Neural crest cell (in vitro differentiated cells): ENCODE data around the gene BTNL2. TPM values are rescaled to one million over a fixed set of nuclear protein-coding genes. Genes with fewer than 3 reads are reported as not detected.

Source experiments
- DNase-seq: peaks from one replicate; pipeline ENCODE4 v3.0.0; 2021; ENCODE audit warnings: low read depth, mixed read lengths, low spot score
- H3K27ac Mint-ChIP-seq: one replicate; pipeline ENCODE4 v1.8.0; 2021; ENCODE audit warnings: mild to moderate bottlenecking, mixed read lengths; ENCODE audit not compliant: unreplicated experiment
- H3K27me3 Mint-ChIP-seq: 2 replicates; pipeline ENCODE4 v1.8.0; 2021; ENCODE audit warnings: low read depth, mild to moderate bottlenecking, mixed read lengths
- H3K36me3 Mint-ChIP-seq: 2 replicates; pipeline ENCODE4 v1.8.0; 2021; ENCODE audit warnings: low read depth, mild to moderate bottlenecking, mixed read lengths
- H3K4me1 Mint-ChIP-seq: 2 replicates; pipeline ENCODE4 v1.8.0; 2021; ENCODE audit warnings: mixed read lengths
- H3K4me3 Mint-ChIP-seq: one replicate; pipeline ENCODE4 v1.8.0; 2021; ENCODE audit warnings: mild to moderate bottlenecking, mixed read lengths
- H3K9me3 Mint-ChIP-seq: 2 replicates; pipeline ENCODE4 v1.8.0; 2021; ENCODE audit warnings: mixed read lengths
- total RNA-seq: library from RNA; stranded (reverse); gene quantifications from 2 replicates; pipeline ENCODE4 v1.2.1, GENCODE V29; 2021
- TF ChIP-seq, protein P1 (sequence below): fragments of 200-600 bp; sonication (generic); conservative IDR thresholded peaks from 2 replicates; pipeline ENCODE4 v1.5.0; 2021; ENCODE audit warnings: antibody characterized with exemption, mild to moderate bottlenecking

Gene BTNL2
- total RNA-seq, 1 donor from 2014 or later: not detected

DNA sequence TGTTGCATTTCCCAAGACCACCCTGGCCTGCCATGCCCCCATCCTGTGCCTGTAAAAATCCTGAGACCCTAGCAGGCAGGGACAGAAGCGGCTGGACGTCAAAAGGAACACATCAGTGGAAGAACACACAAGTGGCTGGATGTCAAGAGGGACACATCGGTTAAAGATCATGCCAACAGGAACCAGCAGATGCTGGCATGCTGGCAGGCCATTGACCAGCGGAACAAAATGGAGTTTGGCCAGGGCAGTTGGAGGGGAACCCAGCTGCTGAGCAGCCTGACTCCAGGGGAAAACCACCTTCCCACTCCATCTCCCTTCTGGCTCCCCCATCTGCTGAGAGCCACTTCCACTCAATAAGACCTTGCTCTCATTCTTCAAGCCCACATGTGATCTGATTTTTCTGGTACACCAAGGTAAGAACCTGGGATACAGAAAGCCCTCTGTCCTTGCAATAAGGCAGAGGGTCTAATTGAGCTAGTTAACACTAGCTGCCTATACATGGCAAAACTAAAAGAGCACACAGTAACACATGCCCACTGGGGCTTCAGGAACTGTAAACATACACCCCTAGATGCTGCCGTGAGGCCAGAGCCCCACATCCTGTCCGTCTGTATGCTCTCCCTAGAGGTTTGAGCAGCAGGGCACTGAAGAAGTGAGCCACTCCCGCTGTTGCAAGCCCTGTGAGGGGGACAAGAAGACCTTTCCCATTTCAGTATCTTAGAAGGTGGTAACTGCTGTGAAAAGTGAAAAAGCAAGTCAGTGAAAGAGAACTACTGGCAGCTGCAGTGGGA is 31.0 kb downstream of the BTNL2 start:
- no peaks in the 10 kb centered on the region for H3K4me1 Mint-ChIP-seq
- no peaks in the 10 kb centered on the region for H3K27me3 Mint-ChIP-seq
- no peak overlapping the region for H3K27ac Mint-ChIP-seq
- H3K9me3 Mint-ChIP-seq: no peaks in the 10 kb centered on the region
- no peak overlapping the region for H3K4me3 Mint-ChIP-seq
- TF ChIP-seq, protein P1, sequence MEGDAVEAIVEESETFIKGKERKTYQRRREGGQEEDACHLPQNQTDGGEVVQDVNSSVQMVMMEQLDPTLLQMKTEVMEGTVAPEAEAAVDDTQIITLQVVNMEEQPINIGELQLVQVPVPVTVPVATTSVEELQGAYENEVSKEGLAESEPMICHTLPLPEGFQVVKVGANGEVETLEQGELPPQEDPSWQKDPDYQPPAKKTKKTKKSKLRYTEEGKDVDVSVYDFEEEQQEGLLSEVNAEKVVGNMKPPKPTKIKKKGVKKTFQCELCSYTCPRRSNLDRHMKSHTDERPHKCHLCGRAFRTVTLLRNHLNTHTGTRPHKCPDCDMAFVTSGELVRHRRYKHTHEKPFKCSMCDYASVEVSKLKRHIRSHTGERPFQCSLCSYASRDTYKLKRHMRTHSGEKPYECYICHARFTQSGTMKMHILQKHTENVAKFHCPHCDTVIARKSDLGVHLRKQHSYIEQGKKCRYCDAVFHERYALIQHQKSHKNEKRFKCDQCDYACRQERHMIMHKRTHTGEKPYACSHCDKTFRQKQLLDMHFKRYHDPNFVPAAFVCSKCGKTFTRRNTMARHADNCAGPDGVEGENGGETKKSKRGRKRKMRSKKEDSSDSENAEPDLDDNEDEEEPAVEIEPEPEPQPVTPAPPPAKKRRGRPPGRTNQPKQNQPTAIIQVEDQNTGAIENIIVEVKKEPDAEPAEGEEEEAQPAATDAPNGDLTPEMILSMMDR: no peak
- no peaks in the 10 kb centered on the region for H3K36me3 Mint-ChIP-seq
- DNase-seq: no peak

GRCh38 chr6:32371803-32372202 is 35.2 kb downstream of the BTNL2 start, which contains the start of gene TSBP1:
Gene TSBP1 (minus strand): TSS chr6:32371903. CDS start chr6:32371706, 197 bp downstream.
- H3K4me1 Mint-ChIP-seq: no peaks in the 10 kb centered on the region
- no peak within 1 kb of the TSS for H3K27ac Mint-ChIP-seq
- DNase-seq: no peak
- H3K27me3 Mint-ChIP-seq: no peaks in the 10 kb centered on the region
- no peaks in the 10 kb centered on the region for H3K9me3 Mint-ChIP-seq
- H3K36me3 Mint-ChIP-seq: peaks cover 1% of the 10 kb centered on the region
- no peak within 1 kb of the TSS for H3K4me3 Mint-ChIP-seq
- TF ChIP-seq, protein P1: no peak

DNA sequence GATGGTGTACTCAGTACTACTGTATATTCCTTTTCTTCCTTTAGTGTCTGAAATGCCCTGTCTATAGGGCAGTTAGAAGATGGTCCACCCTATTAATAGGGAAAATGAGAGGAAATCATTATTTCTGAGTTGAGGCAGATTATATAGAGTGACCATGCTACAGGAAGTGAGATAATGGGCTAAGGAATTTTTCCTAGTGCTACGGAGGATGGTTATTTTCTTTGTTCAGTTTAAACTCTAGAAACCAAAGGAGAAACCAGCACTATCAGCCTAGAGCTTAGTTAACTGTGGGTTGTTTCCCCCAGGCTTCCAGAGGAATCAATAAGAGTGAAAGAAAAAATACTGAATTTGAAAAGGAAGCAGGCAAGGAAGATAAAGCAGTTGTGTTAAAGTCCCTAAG is 35.8 kb downstream of the BTNL2 start:
- H3K4me3 Mint-ChIP-seq: no peak overlapping the region
- H3K36me3 Mint-ChIP-seq: peaks cover 2% of the 10 kb centered on the region
- no peaks in the 10 kb centered on the region for H3K9me3 Mint-ChIP-seq
- TF ChIP-seq, protein P1: no peak
- no peak for DNase-seq
- H3K4me1 Mint-ChIP-seq: no peaks in the 10 kb centered on the region
- H3K27ac Mint-ChIP-seq: no peak overlapping the region
- no peaks in the 10 kb centered on the region for H3K27me3 Mint-ChIP-seq

DNA sequence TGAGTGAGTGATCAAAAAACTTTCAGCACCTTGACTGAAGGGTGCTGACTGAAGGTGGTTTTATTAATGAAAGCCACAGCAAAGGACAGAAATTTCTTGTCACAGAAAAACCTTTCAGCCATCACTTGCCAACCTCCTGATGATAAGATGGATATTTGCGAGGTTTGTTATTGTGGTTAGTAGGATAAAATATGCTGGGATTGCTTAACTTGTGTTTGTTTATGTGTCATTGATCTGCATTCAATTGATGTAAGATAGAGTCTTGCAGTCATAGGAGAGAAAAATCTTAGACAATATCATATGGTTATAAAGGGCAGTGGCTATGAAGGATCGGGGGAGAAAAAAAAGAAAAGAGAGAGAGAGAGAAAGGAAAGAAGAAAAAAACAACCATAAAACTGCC is 36.5 kb downstream of the BTNL2 start:
- H3K4me1 Mint-ChIP-seq: peaks cover 4% of the 10 kb centered on the region
- H3K9me3 Mint-ChIP-seq: no peaks in the 10 kb centered on the region
- H3K4me3 Mint-ChIP-seq: no peak overlapping the region
- no peaks in the 10 kb centered on the region for H3K27me3 Mint-ChIP-seq
- TF ChIP-seq, protein P1: no peak
- DNase-seq: no peak
- peaks cover 3% of the 10 kb centered on the region for H3K36me3 Mint-ChIP-seq
- no peak overlapping the region for H3K27ac Mint-ChIP-seq

DNA sequence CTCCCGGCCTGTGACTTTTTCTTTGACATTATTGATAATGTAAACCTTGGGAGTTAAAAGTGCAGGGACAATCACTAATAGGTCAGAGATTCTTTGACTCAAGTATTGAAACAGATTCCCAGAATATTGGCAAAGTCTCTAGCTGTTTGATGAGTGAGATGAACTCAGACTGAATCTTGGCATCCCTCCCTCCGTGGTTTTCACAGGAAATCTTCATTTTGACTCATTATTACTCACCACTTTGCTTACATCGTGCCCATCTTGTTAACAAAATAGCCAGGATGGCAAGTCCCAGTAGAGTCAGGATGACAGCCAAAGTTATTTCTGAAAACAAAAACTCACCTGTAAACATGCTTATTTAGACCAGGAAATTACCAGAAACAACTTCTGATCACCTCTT is 37.3 kb downstream of the BTNL2 start:
- Mint-ChIP-seq H3K4me3 (no peak overlapping the region), H3K9me3 (no peaks in the 10 kb centered on the region)

More for the DNA sequence above, 37.3 kb downstream of the BTNL2 start:
- Mint-ChIP-seq H3K27me3 (no peaks in the 10 kb centered on the region), H3K4me1 (peaks cover 9% of the 10 kb centered on the region), H3K27ac (no peak overlapping the region), H3K36me3 (peaks cover 5% of the 10 kb centered on the region)
- DNase-seq: no peak
- TF ChIP-seq, protein P1: no peak
